Activated naive CD8-positive, alpha-beta T cell (primary cell): ENCODE data around the gene FAM193A.

Source experiments
- H3K27ac Mint-ChIP-seq: one replicate; pipeline ENCODE4 v1.8.0; 2021; ENCODE audit warnings: mixed read lengths
- H3K27me3 Mint-ChIP-seq: one replicate; pipeline ENCODE4 v1.8.0; 2021; ENCODE audit warnings: mixed read lengths
- H3K36me3 Mint-ChIP-seq: one replicate; pipeline ENCODE4 v1.8.0; 2021; ENCODE audit warnings: mixed read lengths
- H3K4me1 Mint-ChIP-seq: one replicate; pipeline ENCODE4 v1.8.0; 2021; ENCODE audit warnings: low read depth, mixed read lengths
- H3K4me3 Mint-ChIP-seq: one replicate; pipeline ENCODE4 v1.8.0; 2021; ENCODE audit warnings: mild to moderate bottlenecking, mixed read lengths
- H3K9me3 Mint-ChIP-seq: one replicate; pipeline ENCODE4 v1.8.0; 2021; ENCODE audit warnings: low read depth, mixed read lengths

FAM193A gene, protein sequence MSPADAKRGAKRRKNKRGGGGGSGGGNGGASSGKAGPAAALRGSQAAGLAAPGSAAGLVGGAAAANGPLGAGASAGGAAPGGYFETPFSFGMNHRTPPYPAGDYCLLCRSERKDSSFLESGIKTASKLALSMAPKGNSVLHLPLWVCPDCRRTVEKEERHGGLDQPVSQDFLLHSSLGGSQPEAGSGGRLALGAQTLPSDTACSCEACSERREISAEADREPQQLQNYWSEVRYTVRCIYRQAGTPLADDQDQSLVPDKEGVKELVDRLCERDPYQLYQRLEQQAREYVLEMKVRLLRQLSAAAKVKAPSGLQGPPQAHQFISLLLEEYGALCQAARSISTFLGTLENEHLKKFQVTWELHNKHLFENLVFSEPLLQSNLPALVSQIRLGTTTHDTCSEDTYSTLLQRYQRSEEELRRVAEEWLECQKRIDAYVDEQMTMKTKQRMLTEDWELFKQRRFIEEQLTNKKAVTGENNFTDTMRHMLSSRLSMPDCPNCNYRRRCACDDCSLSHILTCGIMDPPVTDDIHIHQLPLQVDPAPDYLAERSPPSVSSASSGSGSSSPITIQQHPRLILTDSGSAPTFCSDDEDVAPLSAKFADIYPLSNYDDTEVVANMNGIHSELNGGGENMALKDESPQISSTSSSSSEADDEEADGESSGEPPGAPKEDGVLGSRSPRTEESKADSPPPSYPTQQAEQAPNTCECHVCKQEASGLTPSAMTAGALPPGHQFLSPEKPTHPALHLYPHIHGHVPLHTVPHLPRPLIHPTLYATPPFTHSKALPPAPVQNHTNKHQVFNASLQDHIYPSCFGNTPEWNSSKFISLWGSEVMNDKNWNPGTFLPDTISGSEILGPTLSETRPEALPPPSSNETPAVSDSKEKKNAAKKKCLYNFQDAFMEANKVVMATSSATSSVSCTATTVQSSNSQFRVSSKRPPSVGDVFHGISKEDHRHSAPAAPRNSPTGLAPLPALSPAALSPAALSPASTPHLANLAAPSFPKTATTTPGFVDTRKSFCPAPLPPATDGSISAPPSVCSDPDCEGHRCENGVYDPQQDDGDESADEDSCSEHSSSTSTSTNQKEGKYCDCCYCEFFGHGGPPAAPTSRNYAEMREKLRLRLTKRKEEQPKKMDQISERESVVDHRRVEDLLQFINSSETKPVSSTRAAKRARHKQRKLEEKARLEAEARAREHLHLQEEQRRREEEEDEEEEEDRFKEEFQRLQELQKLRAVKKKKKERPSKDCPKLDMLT (N-terminal part only)

DNA sequence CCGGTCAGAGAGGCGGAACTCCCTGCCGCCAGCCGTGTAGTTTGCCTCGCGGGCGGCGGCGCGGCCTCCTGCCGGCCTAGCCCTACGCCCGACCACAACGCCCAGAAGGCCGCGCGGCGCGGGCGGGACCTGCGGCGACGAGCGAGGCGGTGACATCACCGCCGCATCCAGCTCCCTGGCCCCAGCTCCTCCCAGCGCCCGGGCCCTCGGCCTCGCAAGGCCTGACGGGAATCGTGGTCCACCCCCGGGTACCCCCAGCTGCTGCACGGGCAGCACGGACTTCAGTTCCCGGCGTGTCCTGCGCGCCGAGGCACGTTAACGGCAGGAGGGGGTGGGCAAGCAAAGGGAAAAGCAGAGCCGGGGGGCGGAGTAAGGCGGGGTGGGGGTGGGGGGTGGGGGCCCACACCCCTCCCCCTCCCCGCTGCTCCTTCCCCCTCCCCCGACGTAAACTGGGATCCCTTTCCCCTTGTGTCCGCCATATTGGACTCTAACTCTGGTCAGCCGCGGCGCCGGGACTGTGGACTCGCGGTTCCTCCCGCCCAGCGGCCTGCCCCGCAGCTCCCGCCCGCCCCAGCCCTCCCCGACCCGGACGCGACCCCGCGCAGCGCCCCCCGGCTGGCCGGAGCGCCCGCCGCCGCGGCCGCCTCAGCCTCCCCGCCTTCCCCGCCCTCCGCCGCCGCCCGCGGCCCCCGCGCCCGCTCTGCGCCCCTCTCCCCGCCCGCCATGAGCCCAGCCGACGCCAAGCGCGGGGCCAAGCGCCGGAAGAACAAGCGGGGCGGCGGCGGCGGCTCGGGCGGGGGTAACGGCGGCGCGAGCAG is at the start of gene FAM193A:
Gene FAM193A, plus strand, starts transcription at position 455 of the 818 bp plus-strand sequence. Its CDS starts 269 bp downstream, at position 724.
- H3K36me3 Mint-ChIP-seq, result no peaks in the 10 kb centered on the region
- peak within 1 kb of the TSS; percentile 92 for H3K27ac Mint-ChIP-seq
- no peaks in the 10 kb centered on the region for H3K9me3 Mint-ChIP-seq
- peak within 1 kb of the TSS; percentile 91 for H3K4me3 Mint-ChIP-seq
- no peaks in the 10 kb centered on the region for H3K27me3 Mint-ChIP-seq
- peaks cover 19% of the 10 kb centered on the region for H3K4me1 Mint-ChIP-seq

DNA sequence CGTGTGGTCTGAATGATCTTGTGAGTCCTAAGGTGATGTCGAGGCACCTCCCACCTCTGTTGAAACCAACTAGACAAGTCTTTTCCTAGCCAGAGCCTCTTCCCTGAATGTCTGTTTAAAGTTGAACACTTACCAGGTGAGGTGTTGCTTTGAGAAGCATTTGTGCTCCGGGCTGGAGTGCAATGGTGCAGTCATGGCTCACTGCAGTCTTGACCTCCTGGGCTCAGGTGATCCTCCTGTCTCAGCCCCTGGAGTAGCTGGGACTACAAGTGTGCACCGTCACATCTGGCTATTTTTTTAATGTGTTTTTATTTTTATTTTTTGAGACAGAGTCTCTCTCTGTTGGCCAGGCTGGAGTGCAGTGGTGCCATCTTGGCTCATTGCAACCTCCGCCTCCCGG is 49.5 kb upstream of the FAM193A start:
- H3K27ac Mint-ChIP-seq, result peak overlapping the region; percentile 61
- H3K27me3 Mint-ChIP-seq, result no peaks in the 10 kb centered on the region
- H3K36me3 Mint-ChIP-seq, result no peaks in the 10 kb centered on the region
- H3K9me3 Mint-ChIP-seq, result no peaks in the 10 kb centered on the region
- H3K4me3 Mint-ChIP-seq, result peak overlapping the region; percentile 35
- peaks cover 65% of the 10 kb centered on the region for H3K4me1 Mint-ChIP-seq

DNA sequence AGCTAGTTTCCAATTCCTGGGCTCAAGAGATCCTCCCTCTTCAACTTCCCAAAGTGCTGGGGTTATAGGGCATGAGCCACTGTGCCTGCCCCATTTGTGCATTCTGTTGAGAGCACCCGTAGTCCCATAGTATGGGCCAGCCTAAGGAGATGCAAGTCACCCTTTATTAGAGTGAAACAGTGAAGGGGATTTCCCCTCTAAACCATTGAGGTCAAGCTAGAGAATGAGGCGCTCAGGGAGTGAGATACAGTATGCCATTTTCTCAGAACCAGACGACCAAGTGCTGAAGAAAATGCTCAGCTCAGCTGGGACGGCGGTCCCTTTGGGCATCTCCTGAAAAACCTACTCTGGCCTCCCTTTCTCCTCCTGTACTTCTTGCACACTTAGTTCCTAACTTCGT is 48.8 kb upstream of the FAM193A start:
- Mint-ChIP-seq H3K27me3 (no peaks in the 10 kb centered on the region), H3K4me1 (peaks cover 59% of the 10 kb centered on the region), H3K36me3 (peaks cover 1% of the 10 kb centered on the region), H3K9me3 (no peaks in the 10 kb centered on the region), H3K27ac (peak overlapping the region; percentile 61), H3K4me3 (no peak overlapping the region)

DNA sequence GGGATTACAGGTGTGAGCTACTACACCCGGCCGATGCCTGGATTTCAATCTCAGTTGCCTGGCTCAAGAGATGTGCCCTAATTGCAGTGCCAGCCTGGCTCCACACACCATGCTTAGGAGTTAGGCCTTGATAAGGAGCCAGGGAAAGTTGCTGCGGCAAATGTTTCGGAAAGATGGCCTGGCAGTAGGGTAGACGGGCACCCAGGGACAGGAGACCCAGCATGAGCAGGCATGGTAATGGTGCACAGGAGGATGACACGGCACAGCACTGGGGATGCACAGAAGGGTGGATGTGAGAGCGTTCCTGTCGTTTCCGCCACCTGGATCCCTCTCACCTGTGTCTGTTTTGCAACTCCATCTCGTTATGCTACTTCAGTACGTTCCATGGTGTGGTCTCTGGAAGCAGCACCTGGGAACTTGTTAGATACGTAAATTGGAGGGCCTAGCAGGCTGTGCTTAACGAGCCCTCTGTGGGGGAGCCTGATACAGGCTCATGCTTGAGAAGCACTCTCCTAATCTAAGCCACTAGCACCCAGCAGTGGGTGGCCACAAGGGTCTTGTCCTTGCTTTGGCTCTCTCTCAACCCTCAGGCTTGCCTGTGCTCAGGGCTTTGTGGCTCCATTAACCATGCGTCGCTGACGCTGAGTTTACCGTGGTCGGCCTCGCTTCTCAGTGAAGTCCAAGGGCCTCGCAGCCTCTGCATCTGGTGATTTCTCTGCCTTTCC is 47.2 kb upstream of the FAM193A start:
- Mint-ChIP-seq H3K27me3 (no peaks in the 10 kb centered on the region), H3K4me3 (no peak overlapping the region), H3K9me3 (no peaks in the 10 kb centered on the region), H3K4me1 (peaks cover 53% of the 10 kb centered on the region), H3K27ac (peak overlapping the region; percentile 10), H3K36me3 (peaks cover 6% of the 10 kb centered on the region)

GRCh38 chr4:2489841-2490552 is 46.5 kb upstream of the FAM193A start:
- H3K36me3 Mint-ChIP-seq, result peaks cover 6% of the 10 kb centered on the region

DNA sequence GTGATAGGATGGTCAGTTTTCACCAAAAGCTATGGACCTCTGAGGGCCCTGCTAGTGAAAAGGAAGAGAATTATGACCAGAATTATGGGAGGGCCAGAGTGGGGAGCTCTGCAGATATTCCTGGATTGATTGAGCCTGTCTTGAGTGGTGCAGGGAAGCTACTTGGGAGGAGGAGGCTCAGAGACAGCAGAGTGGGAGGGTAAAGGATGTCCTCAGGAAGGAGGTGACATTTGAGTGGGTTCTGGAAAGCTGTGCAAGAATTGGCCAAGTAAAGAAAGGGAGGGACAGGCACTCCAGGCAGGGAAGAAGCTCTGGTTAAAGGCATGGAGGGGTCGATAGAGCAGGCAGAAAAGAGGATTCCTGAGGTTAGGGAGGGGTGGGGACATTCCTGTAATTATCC is 43.5 kb upstream of the FAM193A start:
- Mint-ChIP-seq H3K4me1 (peaks cover 18% of the 10 kb centered on the region), H3K9me3 (no peaks in the 10 kb centered on the region), H3K4me3 (no peak overlapping the region), H3K36me3 (peaks cover 9% of the 10 kb centered on the region), H3K27me3 (no peaks in the 10 kb centered on the region), H3K27ac (no peak overlapping the region)

More at GRCh38 chr4:2489841-2490552, 46.5 kb upstream of the FAM193A start:
- H3K4me1 Mint-ChIP-seq, result peaks cover 46% of the 10 kb centered on the region
- no peak overlapping the region for H3K4me3 Mint-ChIP-seq
- no peaks in the 10 kb centered on the region for H3K9me3 Mint-ChIP-seq
- H3K27me3 Mint-ChIP-seq, result no peaks in the 10 kb centered on the region
- H3K27ac Mint-ChIP-seq, result peak overlapping the region; percentile 16

- H3K4me3 Mint-ChIP-seq, result no peak overlapping the region
- no peaks in the 10 kb centered on the region for H3K9me3 Mint-ChIP-seq
- peaks cover 13% of the 10 kb centered on the region for H3K4me1 Mint-ChIP-seq
- peaks cover 9% of the 10 kb centered on the region for H3K36me3 Mint-ChIP-seq
- H3K27ac Mint-ChIP-seq, result no peak overlapping the region
- no peaks in the 10 kb centered on the region for H3K27me3 Mint-ChIP-seq
These were observed 41.5 kb upstream of the FAM193A start for GRCh38 chr4:2494992-2495391.

DNA sequence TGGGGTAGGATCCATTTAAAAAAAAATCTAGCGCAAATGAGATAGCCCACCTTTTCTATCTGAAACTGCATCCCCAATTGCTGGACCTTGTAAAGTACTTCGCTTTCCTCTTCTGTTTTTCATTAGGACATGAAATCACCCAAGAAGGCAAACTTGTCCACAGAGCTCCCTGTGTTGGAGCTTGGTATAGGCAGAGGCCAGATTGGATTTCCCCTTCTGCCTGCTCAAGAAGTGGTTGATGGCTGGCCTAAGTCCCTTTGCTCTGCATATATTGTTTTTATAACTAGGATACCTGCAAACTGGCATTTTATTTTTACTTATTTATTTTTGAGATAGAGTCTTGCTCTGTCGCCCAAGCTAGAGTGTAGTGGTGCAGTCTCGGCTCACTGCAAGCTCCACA is 39.1 kb upstream of the FAM193A start:
- Mint-ChIP-seq H3K36me3 (peaks cover 13% of the 10 kb centered on the region), H3K4me3 (no peak overlapping the region), H3K27me3 (no peaks in the 10 kb centered on the region), H3K27ac (no peak overlapping the region), H3K9me3 (no peaks in the 10 kb centered on the region), H3K4me1 (peaks cover 10% of the 10 kb centered on the region)

GRCh38 chr4:2497931-2498330 is 38.5 kb upstream of the FAM193A start:
- H3K36me3 Mint-ChIP-seq, result peaks cover 9% of the 10 kb centered on the region
- no peak overlapping the region for H3K27ac Mint-ChIP-seq
- H3K4me3 Mint-ChIP-seq, result no peak overlapping the region
- H3K4me1 Mint-ChIP-seq, result peaks cover 6% of the 10 kb centered on the region
- H3K9me3 Mint-ChIP-seq, result no peaks in the 10 kb centered on the region
- no peaks in the 10 kb centered on the region for H3K27me3 Mint-ChIP-seq

GRCh38 chr4:2500547-2500946 is 35.9 kb upstream of the FAM193A start:
- Mint-ChIP-seq H3K9me3 (no peaks in the 10 kb centered on the region), H3K4me3 (no peak overlapping the region), H3K27ac (peak overlapping the region; percentile 73), H3K27me3 (no peaks in the 10 kb centered on the region), H3K36me3 (peaks cover 7% of the 10 kb centered on the region), H3K4me1 (peaks cover 6% of the 10 kb centered on the region)

DNA sequence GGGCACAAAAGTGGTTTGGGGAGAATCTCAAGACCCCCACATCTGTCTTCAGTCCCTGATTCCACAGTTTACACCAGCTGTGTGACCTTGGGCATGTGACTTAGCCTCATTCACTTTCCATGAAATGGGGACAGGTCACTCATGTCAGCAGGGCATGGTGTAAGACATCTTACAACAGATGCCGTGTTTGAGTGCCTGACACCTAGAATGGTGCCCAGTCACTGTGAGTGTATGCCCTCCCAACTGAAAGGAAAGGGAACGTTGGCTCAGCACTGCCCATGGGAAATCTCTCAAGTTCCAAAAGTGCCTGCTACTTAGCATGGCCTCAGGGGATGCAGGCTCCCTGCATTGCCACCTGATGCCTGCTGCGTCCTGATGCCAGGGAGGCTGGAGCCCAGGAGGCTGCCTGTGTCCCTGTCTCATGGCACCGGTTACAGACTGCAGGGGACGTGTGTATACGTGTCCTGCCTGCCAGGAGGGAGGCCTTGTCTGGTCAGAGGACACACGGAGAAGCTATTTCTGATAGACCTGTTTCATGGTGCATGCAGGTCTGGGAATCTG is 35.3 kb upstream of the FAM193A start:
- peaks cover 6% of the 10 kb centered on the region for H3K4me1 Mint-ChIP-seq
- no peak overlapping the region for H3K4me3 Mint-ChIP-seq
- no peaks in the 10 kb centered on the region for H3K9me3 Mint-ChIP-seq
- H3K27ac Mint-ChIP-seq, result peak overlapping the region; percentile 46
- H3K36me3 Mint-ChIP-seq, result peaks cover 7% of the 10 kb centered on the region
- H3K27me3 Mint-ChIP-seq, result no peaks in the 10 kb centered on the region

GRCh38 chr4:2503809-2504208 is 32.6 kb upstream of the FAM193A start:
- peaks cover 11% of the 10 kb centered on the region for H3K4me1 Mint-ChIP-seq
- H3K27ac Mint-ChIP-seq, result peak overlapping the region; percentile 73
- peaks cover 4% of the 10 kb centered on the region for H3K36me3 Mint-ChIP-seq
- no peaks in the 10 kb centered on the region for H3K9me3 Mint-ChIP-seq
- H3K27me3 Mint-ChIP-seq, result no peaks in the 10 kb centered on the region
- no peak overlapping the region for H3K4me3 Mint-ChIP-seq

DNA sequence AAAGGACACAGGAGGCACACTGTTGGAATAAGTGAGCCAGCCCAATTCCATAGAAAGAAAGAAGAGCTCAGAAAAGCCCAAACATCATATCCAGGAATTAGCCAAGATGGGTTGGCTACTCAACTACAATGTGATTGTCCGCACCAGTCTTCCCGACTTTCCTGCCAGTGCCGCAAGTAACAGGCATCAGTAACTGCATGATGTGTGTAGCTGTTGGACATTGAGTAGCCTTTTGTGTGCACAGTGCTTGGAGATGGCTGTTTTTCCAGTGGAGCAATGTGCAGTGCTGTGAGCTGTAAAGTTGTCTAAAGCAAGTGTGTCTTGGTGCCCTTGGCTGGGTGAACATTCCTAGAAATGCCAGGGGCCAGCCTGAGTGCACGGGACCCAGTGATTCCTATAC is 29.2 kb upstream of the FAM193A start:
- Mint-ChIP-seq H3K4me3 (no peak overlapping the region), H3K27ac (peak overlapping the region; percentile 54), H3K9me3 (no peaks in the 10 kb centered on the region), H3K36me3 (no peaks in the 10 kb centered on the region), H3K4me1 (peaks cover 8% of the 10 kb centered on the region), H3K27me3 (no peaks in the 10 kb centered on the region)
